OCI-LY7 (cell line): ENCODE data around the gene PRR35. TPM values are rescaled to one million over a fixed set of nuclear protein-coding genes. Genes with fewer than 3 reads are reported as not detected.

Source experiments
- BruUV-seq: library from RNA; stranded (reverse); fragments of 400-500 nt; replicated peaks from 2 replicates; lab custom pipeline; 2021; lab: Mats Ljungman, UMichigan
- CTCF ChIA-PET: fragments of 300-600 bp; sonication (Branson Sonifier 250); formaldehyde crosslinking; loops from one replicate; lab custom pipeline; 2022; ENCODE audit warnings: antibody characterized with exemption; ENCODE audit not compliant: unreplicated experiment; lab: Charles Lee
- POLR2A ChIA-PET: fragments of 300-600 bp; sonication (Branson Sonifier 250); formaldehyde crosslinking; loops from one replicate; lab custom pipeline; 2022; ENCODE audit warnings: antibody characterized with exemption; lab: Charles Lee
- DNase-seq: peaks from one replicate; pipeline ENCODE4 v3.0.0-alpha.2; 2015; ENCODE audit warnings: low spot score
- H2AFZ ChIP-seq: fragments of 200-600 bp; sonication (generic), shearing (Covaris generic); 2 replicates; pipeline ENCODE4 v1.6.1; 2014; ENCODE audit warnings: mild to moderate bottlenecking, antibody characterized with exemption, low read length, moderate library complexity
- H3K27ac ChIP-seq: fragments of 200-600 bp; sonication (generic); 2 replicates; pipeline ENCODE4 v1.5.1; 2014; ENCODE audit warnings: mixed run types, low read depth, mild to moderate bottlenecking, moderate library complexity, low read length, inconsistent platforms; ENCODE audit not compliant: poor library complexity, severe bottlenecking
- H3K36me3 ChIP-seq: fragments of 200-600 bp; sonication (generic); 2 replicates; pipeline ENCODE4 v1.6.1; 2014; ENCODE audit warnings: mild to moderate bottlenecking, antibody characterized with exemption, low read length, moderate library complexity, mixed read lengths; ENCODE audit not compliant: insufficient read depth
- H3K4me1 ChIP-seq: fragments of 200-600 bp; sonication (generic); 2 replicates; pipeline ENCODE4 v1.5.1; 2014; ENCODE audit warnings: mild to moderate bottlenecking, low read length; ENCODE audit not compliant: insufficient read depth, poor library complexity, severe bottlenecking
- H3K4me2 ChIP-seq: fragments of 200-600 bp; sonication (generic); 2 replicates; pipeline ENCODE4 v1.6.1; 2014; ENCODE audit warnings: mild to moderate bottlenecking, low read length
- H3K4me3 ChIP-seq: fragments of 200-600 bp; sonication (generic); 2 replicates; pipeline ENCODE4 v1.5.1; 2014; ENCODE audit warnings: mild to moderate bottlenecking, low read depth, low read length; ENCODE audit not compliant: poor library complexity, severe bottlenecking
- H3K79me2 ChIP-seq: fragments of 200-600 bp; sonication (generic); 2 replicates; pipeline ENCODE4 v1.6.1; 2016; ENCODE audit warnings: low read depth, mild to moderate bottlenecking, low read length, moderate library complexity, mixed read lengths; ENCODE audit not compliant: insufficient read depth
- H3K9me2 ChIP-seq: fragments of 200-600 bp; sonication (generic); 2 replicates; pipeline ENCODE4 v1.6.1; 2016; ENCODE audit warnings: mild to moderate bottlenecking, low read length, mixed read lengths; ENCODE audit not compliant: insufficient read depth
- H3K9me3 ChIP-seq: fragments of 200-600 bp; sonication (generic); 2 replicates; pipeline ENCODE4 v1.6.1; 2014; ENCODE audit warnings: mild to moderate bottlenecking, mixed run types, low read length, mixed read lengths
- H4K20me1 ChIP-seq: fragments of 200-600 bp; sonication (generic); 2 replicates; pipeline ENCODE4 v1.6.1; 2014; ENCODE audit warnings: mild to moderate bottlenecking, antibody characterized with exemption, low read length, moderate library complexity, mixed read lengths; ENCODE audit not compliant: insufficient read depth
- CTCF ChIP-seq: fragments of 200-600 bp; sonication (generic); conservative IDR thresholded peaks from 2 replicates; pipeline ENCODE4 v1.5.1; 2014; ENCODE audit warnings: mild to moderate bottlenecking, antibody characterized with exemption, low read length, moderate library complexity, mixed read lengths
- EZH2phosphoT487 ChIP-seq: fragments of 200-600 bp; sonication (generic); IDR thresholded peaks from 2 replicates; pipeline ENCODE4 v1.6.1; 2018; ENCODE audit warnings: low read depth, borderline replicate concordance, mild to moderate bottlenecking, mixed run types, antibody characterized with exemption, low read length, moderate library complexity, mixed read lengths
- intact Hi-C: fragments of 100-400 bp; cut with micrococcal nuclease; formaldehyde crosslinking; loops from one replicate; pipeline ENCODE4 v1.10.0; 2022; ENCODE audit not compliant: unreplicated experiment
- total RNA-seq, 2 experiments: library from RNA; depleted of rRNA in 1 of 2; stranded (reverse); fragments of >200 nt in 1 of 2; shearing (Covaris generic) in 1 of 2; gene quantifications; 2 replicates each; pipeline ENCODE4 v1.2.3, GENCODE V29; 2014 to 2022

Gene PRR35
- total RNA-seq, 2 experiments from 2014 or later = not detected

GRCh38 chr16:590188-590814 is 30.1 kb downstream of the PRR35 start:
- peaks cover 25% of the 10 kb centered on the region for H3K4me1 ChIP-seq
- intact Hi-C loops = no loop called here
- peak overlapping the region; percentile 83 for H3K4me2 ChIP-seq
- peak overlapping the region; percentile 84 for H3K4me3 ChIP-seq
- H3K36me3 ChIP-seq = peaks cover 4% of the 10 kb centered on the region; the same call in 1 of the 2 replicates
- CTCF ChIA-PET = no interaction called here
- no peak overlapping the region for H3K27ac ChIP-seq
- no peak for TF ChIP-seq EZH2phosphoT487
- POLR2A ChIA-PET = no interaction called here
- no peaks in the 10 kb centered on the region for H4K20me1 ChIP-seq
- H3K9me2 ChIP-seq = no peaks in the 10 kb centered on the region
- H2AFZ ChIP-seq = no peak overlapping the region
- no peak for DNase-seq
- H3K79me2 ChIP-seq = peaks cover 20% of the 10 kb centered on the region; the same call in 1 of the 2 replicates
- no TSS peak for BruUV-seq
- no peaks in the 10 kb centered on the region for H3K9me3 ChIP-seq

GRCh38 chr16:590815-591200 is 30.6 kb downstream of the PRR35 start:
- no TSS peak for BruUV-seq
- CTCF ChIA-PET = no interaction called here
- Histone ChIP-seq H2AFZ (no peak overlapping the region), H3K4me1 (peaks cover 25% of the 10 kb centered on the region), H3K9me3 (no peaks in the 10 kb centered on the region), H3K27ac (no peak overlapping the region), H3K36me3 (peaks cover 4% of the 10 kb centered on the region; the same call in 1 of the 2 replicates), H3K9me2 (no peaks in the 10 kb centered on the region), H3K4me2 (peak overlapping the region; percentile 83), H3K79me2 (peaks cover 20% of the 10 kb centered on the region; the same call in 1 of the 2 replicates), H3K4me3 (peak overlapping the region; percentile 84), H4K20me1 (no peaks in the 10 kb centered on the region)
- POLR2A ChIA-PET = no interaction called here
- no peak for DNase-seq
- intact Hi-C loops = no loop called here
- TF ChIP-seq EZH2phosphoT487 (no peak), CTCF (no peak)

GRCh38 chr16:591231-591630 is 31.0 kb downstream of the PRR35 start:
- Histone ChIP-seq H4K20me1 (no peaks in the 10 kb centered on the region), H2AFZ (no peak overlapping the region), H3K9me3 (no peaks in the 10 kb centered on the region), H3K79me2 (peaks cover 20% of the 10 kb centered on the region; the same call in 1 of the 2 replicates), H3K4me3 (peak overlapping the region; percentile 84), H3K9me2 (no peaks in the 10 kb centered on the region), H3K36me3 (peaks cover 4% of the 10 kb centered on the region; the same call in 1 of the 2 replicates), H3K27ac (no peak overlapping the region), H3K4me1 (peaks cover 25% of the 10 kb centered on the region), H3K4me2 (peak overlapping the region; percentile 83)
- no TSS peak for BruUV-seq
- intact Hi-C loops = no loop called here
- DNase-seq = no peak
- TF ChIP-seq CTCF (no peak), EZH2phosphoT487 (no peak)
- ChIA-PET CTCF (no interaction called here), POLR2A (no interaction called here)
